SK-N-SH treated with all-trans-retinoic acid at 6 μM for 48 hours (cell line): Measurements from ENCODE around the gene CGB2.

Experiments
- ATAC-seq: fragments of 200-7000 bp; cut with Tn5 transposase; 3 replicates; pipeline ENCODE4 v1.9.1; 2020; ENCODE audit warnings: mild to moderate bottlenecking, moderate library complexity
- ARNTL ChIP-seq: fragments of 450-650 bp; formaldehyde crosslinking; IDR thresholded peaks from 2 replicates; pipeline ENCODE4 v1.5.0; 2020; ENCODE audit warnings: low read depth, mild to moderate bottlenecking, moderate library complexity, borderline replicate concordance
- BACH2 ChIP-seq: fragments of 250-450 bp; sonication (Bioruptor Pico); IDR thresholded peaks from 2 replicates; pipeline ENCODE4 v1.9.0; 2021; ENCODE audit warnings: mild to moderate bottlenecking, borderline replicate concordance
- CREB5 ChIP-seq: fragments of 250-450 bp; sonication (Bioruptor Pico); IDR thresholded peaks from 2 replicates; pipeline ENCODE4 v1.5.1; 2020; ENCODE audit warnings: low read depth, mild to moderate bottlenecking, moderate library complexity
- CSRNP3 ChIP-seq: fragments of 250-450 bp; sonication (Bioruptor Pico); IDR thresholded peaks from 2 replicates; pipeline ENCODE4 v1.5.1; 2021; ENCODE audit warnings: mild to moderate bottlenecking, moderate library complexity
- ESRRG ChIP-seq: fragments of 250-450 bp; sonication (Bioruptor Pico); IDR thresholded peaks from 2 replicates; pipeline ENCODE4 v1.6.1; 2021; ENCODE audit warnings: mild to moderate bottlenecking
- GLIS3 ChIP-seq: fragments of 250-450 bp; sonication (Bioruptor Pico); IDR thresholded peaks from 2 replicates; pipeline ENCODE4 v1.5.0; 2020; ENCODE audit warnings: mild to moderate bottlenecking, moderate library complexity
- ISL1 ChIP-seq: fragments of 250-450 bp; sonication (Bioruptor Pico); IDR thresholded peaks from 2 replicates; pipeline ENCODE4 v2.1.2; 2022; ENCODE audit warnings: mild to moderate bottlenecking, moderate library complexity
- OSR1 ChIP-seq: fragments of 250-450 bp; sonication (Bioruptor Pico); IDR thresholded peaks from 2 replicates; pipeline ENCODE4 v1.8.0; 2022; ENCODE audit warnings: moderate library complexity, mild to moderate bottlenecking, inconsistent platforms
- POU6F1 ChIP-seq: fragments of 250-450 bp; sonication (Bioruptor Pico); IDR thresholded peaks from 2 replicates; pipeline ENCODE4 v1.8.0; 2021; ENCODE audit warnings: low read depth, mild to moderate bottlenecking, moderate library complexity, borderline replicate concordance
- PPARA ChIP-seq: fragments of 250-450 bp; sonication (Bioruptor Pico); IDR thresholded peaks from 2 replicates; pipeline ENCODE4 v1.5.0; 2020; ENCODE audit warnings: mild to moderate bottlenecking, borderline replicate concordance
- RARB ChIP-seq: fragments of 250-450 bp; sonication (Bioruptor Pico); IDR thresholded peaks from 2 replicates; pipeline ENCODE4 v1.8.0; 2021; ENCODE audit warnings: mild to moderate bottlenecking, moderate library complexity
- SNAI2 ChIP-seq: fragments of 250-450 bp; sonication (Bioruptor Pico); IDR thresholded peaks from 2 replicates; pipeline ENCODE4 v1.5.0; 2020; ENCODE audit warnings: mild to moderate bottlenecking, moderate library complexity
- TCF4 ChIP-seq: fragments of 250-450 bp; sonication (Bioruptor Pico); IDR thresholded peaks from 2 replicates; pipeline ENCODE4 v1.8.0; 2021; ENCODE audit warnings: mild to moderate bottlenecking, moderate library complexity, borderline replicate concordance
- TSHZ2 ChIP-seq: fragments of 250-450 bp; sonication (Bioruptor Pico); IDR thresholded peaks from 2 replicates; pipeline ENCODE4 v1.5.0; 2020; ENCODE audit warnings: mild to moderate bottlenecking, moderate library complexity
- ZC3H10 ChIP-seq: fragments of 250-450 bp; sonication (Bioruptor Pico); IDR thresholded peaks from 2 replicates; pipeline ENCODE4 v1.5.1; 2021; ENCODE audit warnings: mild to moderate bottlenecking, moderate library complexity
- ZFP3 ChIP-seq: fragments of 250-450 bp; sonication (Bioruptor Pico); IDR thresholded peaks from 2 replicates; pipeline ENCODE4 v1.5.0; 2020; ENCODE audit warnings: mild to moderate bottlenecking, moderate library complexity
- ZFP30 ChIP-seq: fragments of 450-650 bp; formaldehyde crosslinking; IDR thresholded peaks from 2 replicates; pipeline ENCODE4 v1.5.0; 2022; ENCODE audit warnings: mild to moderate bottlenecking, moderate library complexity
- ZNF565 ChIP-seq: fragments of 450-650 bp; formaldehyde crosslinking; conservative IDR thresholded peaks from 2 replicates; pipeline ENCODE4 v1.5.0; 2020; ENCODE audit warnings: low read depth, mild to moderate bottlenecking, moderate library complexity
- ZNF70 ChIP-seq: fragments of 450-650 bp; formaldehyde crosslinking; IDR thresholded peaks from 2 replicates; pipeline ENCODE4 v1.5.0; 2020; ENCODE audit warnings: mild to moderate bottlenecking, moderate library complexity
- ZNF8 ChIP-seq: fragments of 450-650 bp; formaldehyde crosslinking; IDR thresholded peaks from 2 replicates; pipeline ENCODE4 v1.5.0; 2020; ENCODE audit warnings: mild to moderate bottlenecking, moderate library complexity

CGB2 gene

GRCh38 chr19:49017666-49018351 is 13.9 kb upstream of the CGB2 start:
- TF ChIP-seq GLIS3 (CRISPR knock-in tag) = peak; percentile 53; the same call in 1 of the 2 replicates
- no peak for TF ChIP-seq BACH2 (CRISPR knock-in tag)
- TF ChIP-seq OSR1 = no peak
- ATAC-seq = peak; percentile 80

GRCh38 chr19:49018388-49019241 is 13.1 kb upstream of the CGB2 start:
- peak; percentile 9 for ATAC-seq

- TF ChIP-seq ARNTL (CRISPR knock-in tag) (no peak), TCF4 (no peak), ZC3H10 (CRISPR knock-in tag) (no peak), ISL1 (CRISPR knock-in tag) (no peak), ZNF565 (CRISPR knock-in tag) (no peak), CSRNP3 (no peak), ZFP30 (no peak), TSHZ2 (CRISPR knock-in tag) (no peak), ZNF70 (no peak), ZFP3 (CRISPR knock-in tag) (no peak), ZNF8 (CRISPR knock-in tag) (no peak), ESRRG (no peak), CREB5 (no peak), RARB (CRISPR knock-in tag) (no peak), BACH2 (CRISPR knock-in tag) (no peak), GLIS3 (CRISPR knock-in tag) (no peak), SNAI2 (CRISPR knock-in tag) (no peak), POU6F1 (CRISPR knock-in tag) (no peak), PPARA (no peak)
Observed at GRCh38 chr19:49019242-49019932, 12.3 kb upstream of the CGB2 start.

GRCh38 chr19:49020342-49020741 is 11.3 kb upstream of the CGB2 start:
- TF ChIP-seq TCF4 (no peak), RARB (CRISPR knock-in tag) (no peak), ZNF70 (no peak), CSRNP3 (no peak)
- ATAC-seq = no peak

More at GRCh38 chr19:49019242-49019932, 12.3 kb upstream of the CGB2 start:
- peak; percentile 42 for ATAC-seq
